Hematopoietic multipotent progenitor cell (in vitro differentiated cells): ENCODE measurements around the gene C3orf20. TPM values are rescaled to one million over a fixed set of nuclear protein-coding genes. Genes with fewer than 3 reads are reported as not detected.
A peak's percentile ranks its signal among the peaks of the same experiment; 100 is the strongest.

Experiments
- DNase-seq, 3 donors: peaks; one replicate each; pipeline ENCODE4 v3.0.0-alpha.2; 2011 to 2015; ENCODE audit warnings: low read depth in 2 of 3, low spot score in 2 of 3
- total RNA-seq: library from RNA; depleted of rRNA; stranded (reverse); fragments of >200 nt; gene quantifications from one replicate; pipeline ENCODE4 v1.2.3, GENCODE V29; 2012

Gene C3orf20
- total RNA-seq, 1 donor: under 0.01 TPM

DNA sequence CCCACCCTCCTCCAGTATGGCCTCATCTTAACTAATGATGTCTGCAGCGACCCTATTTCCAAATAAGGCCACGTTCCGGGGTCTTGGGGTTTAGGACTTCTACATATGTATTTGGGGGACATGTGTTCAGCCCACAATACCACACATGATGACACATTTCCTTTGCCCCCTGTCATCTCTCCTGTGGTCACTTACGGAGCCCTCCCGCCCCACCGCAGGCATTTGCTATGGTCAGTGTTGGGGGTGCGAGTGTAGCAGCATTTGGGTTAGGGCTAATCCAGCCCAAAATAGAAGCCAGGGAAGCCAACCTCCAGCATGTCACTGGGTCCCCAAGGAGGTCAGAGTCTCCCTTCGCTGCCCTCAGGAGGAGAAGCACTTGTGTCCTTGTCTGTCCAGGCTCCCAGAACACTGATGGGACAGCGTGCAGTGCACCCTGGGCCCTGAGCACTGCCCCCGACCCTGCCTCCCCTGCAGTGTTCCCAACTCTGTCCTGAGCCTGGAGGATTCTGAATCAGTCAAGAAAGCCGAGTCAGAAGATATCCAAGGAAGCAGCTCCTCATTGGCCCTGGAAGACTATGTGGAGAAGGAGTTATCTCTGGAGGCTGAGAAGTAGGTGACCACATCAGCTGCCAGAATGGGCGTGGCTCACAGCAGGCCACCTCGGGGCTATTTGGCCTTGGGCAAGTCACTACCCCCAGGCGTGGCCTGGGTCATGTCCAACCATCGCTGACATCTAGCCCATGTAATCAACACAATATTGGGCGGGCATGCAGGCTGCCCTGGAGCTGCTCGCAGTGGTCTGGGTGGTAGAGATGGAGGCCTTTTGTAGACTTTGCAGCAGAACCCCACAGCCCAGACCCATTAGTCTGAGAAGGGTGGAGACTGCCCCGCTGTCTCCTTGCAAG, 96.9 kb downstream of the C3orf20 start:
- DNase-seq: no peak

DNA sequence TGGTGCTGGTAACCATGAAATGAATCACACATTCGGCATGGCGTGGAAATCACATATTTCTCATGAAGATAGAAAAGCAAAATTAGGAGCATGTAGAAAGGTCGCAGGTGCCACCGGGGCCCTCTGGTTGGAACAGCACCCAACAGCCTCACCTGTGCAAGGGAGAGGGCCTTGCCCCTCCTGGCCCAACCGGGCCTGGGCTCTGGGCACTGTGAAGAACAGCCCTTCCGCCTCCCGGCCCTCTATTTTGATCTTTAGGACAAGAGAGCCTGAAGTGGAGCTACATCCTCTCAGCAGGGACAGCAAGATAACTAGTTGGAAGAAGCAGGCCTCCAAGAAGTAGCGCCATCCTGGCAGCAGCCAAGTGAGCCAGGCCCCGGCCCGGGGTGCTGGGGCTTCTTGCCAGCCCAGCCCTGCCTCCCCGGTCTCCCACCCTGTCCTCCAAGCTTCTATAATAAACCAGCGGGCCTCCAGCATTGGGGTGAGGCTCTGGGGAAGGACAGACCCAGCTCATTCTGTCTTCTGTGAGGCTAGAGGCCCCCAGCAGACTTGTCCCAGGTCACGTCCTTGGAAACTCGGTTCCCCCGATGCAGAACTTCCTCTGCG, 97.7 kb downstream of the C3orf20 start:
- no peak for DNase-seq

DNA sequence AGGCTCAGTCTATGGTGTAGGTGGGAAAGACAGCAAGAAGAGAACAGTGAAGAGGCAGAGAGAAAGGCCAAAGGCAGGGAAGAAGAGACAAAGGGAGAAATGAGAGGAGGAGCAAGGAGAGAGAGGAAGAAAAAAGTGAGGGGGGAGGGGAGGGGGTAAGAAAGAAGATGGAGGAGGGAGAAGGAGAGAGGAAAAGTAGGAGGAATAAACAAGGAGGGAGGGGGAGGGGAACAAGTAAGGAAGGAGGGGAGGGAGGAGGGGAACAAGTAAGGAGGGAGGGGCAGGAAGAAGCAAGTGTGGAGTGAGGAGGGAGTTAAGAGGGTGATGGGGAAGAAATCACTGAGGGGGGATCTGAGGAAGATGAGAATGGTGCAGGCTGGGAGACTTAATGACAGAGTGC, 98.3 kb downstream of the C3orf20 start:
- no peak for DNase-seq

DNA sequence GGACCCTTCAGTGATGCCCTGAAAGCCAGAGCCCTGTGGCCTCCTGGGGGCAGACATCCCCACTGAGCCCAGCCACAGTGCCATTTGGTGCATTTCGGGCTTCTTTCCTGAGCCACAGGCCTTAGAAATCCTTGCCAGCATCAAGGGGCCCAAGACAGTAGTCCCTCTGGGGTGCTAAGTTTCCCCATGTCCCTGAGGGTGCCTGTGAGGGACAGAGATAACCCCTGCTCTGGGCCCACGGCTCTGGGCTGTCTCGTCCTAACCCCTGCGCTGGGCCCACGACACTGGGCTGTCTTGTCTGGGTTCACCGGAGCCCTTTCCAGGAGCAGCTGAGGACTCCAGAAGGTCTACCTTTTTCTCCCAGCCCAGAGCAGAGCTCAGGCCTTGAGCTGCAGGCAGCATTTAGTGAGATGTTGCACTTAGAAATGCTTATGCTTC, 98.8 kb downstream of the C3orf20 start:
- no peak for DNase-seq

DNA sequence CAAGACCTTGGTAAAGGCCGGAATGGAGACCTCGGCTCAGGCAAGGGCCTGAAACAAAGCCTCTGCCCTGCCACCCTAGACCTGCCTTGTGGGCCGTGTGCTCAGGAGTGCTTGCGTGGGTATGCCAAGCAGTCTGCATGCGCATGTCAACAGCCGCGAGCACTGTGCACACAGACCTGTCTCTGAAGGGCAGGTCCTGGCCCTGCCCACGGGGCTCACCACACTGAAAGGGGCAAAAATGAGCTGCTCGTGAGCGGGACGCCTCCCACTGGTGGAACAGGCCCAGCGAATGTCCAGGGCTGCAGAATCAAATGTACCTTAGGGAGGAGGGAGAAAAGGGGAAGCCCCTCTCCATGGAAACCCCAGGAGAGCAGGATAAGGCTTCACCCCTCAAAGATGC, 99.5 kb downstream of the C3orf20 start:
- DNase-seq: no peak

DNA sequence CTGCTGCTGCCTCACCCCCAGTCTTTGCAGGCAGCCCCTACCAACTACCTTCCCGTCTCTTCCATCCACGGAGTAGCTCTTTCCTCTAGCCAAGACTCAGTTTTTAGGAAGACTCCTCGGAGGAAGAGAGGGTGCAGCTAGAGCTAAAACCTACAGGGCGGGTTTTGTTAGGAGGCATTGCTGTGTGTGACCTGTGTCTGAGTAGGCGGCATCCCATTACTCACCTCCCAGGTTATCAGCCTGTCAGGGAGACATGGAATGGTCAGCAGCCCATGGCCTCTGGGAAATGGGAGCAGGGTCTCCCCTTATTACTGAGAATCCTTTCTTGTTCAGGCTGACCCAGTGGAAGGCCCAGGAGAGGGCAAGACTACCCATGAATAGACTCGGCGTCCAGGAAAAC, 100.1 kb downstream of the C3orf20 start:
- no peak for DNase-seq

DNA sequence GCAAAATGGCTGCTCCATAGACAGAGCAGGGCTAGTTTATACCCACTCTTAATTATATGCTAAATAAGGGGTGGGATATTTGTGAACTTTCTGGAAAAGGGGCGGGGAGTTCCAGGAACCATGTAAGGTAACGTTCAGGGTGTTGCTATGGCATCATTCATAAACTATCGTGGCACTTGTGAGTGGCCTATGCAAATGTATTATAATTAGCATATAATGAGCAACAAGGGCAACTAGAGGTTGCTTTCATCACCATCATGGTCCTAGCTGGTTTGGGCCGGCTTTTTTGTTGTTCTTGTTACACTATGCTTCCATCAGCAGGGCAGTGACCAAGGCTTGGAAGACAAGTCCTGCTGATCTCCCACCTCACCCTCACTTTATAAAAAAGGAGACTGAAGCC, 100.6 kb downstream of the C3orf20 start:
- no peak for DNase-seq

DNA sequence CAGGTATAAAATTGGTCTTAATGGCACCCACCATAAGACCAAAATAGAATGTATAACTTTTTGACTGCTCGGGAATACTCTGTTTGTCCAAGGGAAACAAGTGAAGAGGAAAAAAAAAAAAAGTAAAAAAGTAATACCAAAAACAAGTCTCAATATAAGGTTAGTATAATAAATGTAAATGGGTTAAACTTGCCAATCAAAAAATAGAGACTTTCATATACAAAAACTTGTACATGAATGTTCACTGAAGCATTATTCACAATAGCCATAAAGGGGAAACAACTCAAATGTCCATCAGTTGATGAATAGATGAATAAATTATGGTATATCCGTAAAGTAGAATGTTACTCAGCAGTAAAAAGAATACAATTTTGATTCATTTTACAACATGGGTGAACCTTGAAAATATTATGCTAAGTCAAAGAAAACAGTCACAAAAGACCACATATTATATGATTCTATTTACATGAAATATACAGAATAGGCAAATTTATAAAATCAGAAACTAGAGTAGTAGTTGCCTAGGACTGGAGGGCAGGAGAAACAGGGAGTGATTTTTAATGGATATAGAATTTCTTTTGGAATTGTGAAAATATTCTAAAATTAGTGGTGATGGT, 104.2 kb downstream of the C3orf20 start:
- DNase-seq: no peak

DNA sequence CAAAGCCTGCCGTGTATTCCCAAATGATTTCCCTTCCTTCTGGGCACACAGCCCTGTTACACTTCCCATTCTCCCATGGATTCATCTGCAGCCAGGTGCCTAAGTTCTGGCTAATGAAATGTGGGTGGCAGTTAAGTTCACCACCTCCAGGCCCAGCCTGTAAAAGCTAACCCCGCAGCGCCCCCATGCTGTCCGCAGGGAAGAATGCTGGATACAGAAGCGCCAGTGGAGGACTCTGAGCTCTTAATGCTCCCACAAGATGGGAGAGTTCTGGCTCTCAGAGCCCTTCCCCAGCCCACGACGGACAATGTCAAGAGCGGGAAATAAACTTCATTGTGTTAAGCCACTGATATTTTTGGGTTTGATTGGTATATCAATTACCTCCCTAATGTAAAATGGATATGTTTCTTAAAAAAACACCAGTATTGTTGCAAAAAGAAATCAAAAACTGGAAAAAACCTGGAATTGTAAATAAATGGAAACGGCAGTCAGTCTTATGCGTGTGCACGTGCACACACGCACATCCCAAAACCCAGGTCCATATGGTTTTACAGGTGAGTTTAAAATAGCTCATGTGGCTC, 106.1 kb downstream of the C3orf20 start:
- peak in 2 of 3 donors; percentile 74 to 76 for DNase-seq

DNA sequence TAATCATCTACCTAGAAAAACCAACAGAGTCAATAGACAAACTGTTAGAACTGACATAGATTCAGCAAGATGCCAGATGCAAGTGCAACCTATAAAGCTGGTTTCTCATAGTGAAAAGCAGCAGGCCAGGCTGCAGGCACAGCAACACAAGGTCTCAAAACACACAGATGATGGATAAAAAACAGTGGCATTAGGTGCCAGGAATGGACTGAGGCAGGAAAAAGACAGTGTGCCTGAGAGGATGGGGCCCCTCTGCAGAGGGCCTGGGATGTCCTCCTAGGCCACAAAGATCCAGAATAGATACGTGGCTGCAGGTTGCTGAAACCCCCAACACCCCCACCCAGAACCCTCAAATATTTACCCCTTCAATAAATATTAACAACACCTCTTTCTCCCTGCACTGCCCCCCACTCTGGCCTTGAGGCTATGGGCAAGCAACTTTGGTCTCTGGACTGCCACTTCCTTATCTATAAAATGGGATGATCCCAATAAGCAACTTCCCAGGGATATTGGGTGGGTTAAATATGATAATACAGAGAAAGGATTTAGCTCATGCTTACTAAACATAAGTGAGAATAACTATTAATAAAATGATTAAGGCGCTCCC, 108.6 kb downstream of the C3orf20 start:
- DNase-seq: no peak

DNA sequence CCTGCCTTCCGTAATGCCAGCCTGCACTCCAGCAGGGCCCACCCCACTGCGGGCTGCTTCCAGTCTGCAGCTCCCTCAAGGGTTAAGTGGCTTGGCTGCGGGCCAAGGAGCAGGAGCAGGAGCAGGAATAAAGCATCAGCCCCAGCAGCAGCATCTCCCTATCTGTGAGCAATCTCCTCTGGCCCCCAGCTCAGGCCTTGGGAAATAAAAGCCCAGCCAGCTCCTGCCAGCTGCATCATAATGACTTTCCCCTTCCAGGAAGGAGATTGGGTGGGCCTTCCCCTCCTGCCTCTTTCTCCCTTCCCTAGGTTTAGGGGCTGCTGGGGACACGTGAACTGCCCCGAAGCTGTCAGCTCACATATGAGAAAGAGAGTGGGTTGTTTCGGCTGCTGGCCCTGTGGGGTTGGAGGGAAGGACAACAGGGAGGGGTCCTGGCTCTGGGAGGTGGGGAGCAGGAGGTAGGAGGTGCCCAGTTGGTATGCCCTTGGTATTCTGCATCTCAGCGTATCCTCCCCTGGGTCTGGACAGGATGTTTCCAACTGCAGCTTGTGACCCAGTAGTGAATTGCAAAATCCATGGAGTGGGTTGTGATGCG, 109.2 kb downstream of the C3orf20 start:
- no peak for DNase-seq

DNA sequence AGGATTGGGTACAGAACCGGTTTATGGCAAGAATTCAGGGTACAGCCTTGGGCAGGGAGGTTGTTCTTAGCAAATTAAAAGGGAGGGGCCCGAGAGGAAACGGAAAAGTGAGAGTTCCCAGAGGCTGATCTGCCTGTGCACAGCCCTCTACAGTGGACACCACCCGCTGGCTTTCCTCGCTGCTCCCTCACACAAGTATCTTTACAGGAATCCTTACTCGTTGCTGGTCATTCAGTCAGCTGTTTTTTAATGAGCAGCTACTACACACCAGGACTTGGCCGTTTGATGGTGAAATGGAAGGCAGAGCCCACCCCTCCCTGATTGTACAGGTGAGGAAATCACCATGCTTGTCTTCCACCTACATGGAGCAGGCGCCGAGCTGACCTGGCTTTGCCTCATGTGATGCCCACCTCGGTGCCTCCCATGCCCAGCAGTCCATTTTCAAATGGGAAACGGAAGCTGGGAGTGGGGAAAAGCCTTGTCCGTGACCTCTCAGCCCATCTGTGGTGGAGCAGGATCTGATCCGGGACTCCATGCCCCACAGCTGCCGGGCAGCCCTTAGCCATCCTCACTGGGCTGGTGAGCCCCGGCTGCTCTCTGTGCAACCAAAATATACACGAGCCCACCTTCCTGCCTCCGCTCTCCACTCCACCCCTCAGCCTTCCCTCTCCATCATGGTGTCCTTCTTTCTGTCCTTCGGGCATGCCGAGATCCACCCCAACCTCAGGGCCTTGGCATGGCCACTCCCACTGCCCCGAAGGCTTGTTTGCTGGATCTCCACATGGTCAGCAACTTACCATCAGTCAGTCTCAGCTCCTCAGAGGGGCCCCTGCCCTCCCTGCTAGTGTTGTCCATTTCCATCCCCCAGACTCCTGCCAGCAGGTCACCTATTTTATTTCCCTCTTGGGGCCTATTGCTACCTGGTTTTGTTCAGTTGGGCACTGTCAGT, 110.5 kb downstream of the C3orf20 start:
- no peak for DNase-seq

DNA sequence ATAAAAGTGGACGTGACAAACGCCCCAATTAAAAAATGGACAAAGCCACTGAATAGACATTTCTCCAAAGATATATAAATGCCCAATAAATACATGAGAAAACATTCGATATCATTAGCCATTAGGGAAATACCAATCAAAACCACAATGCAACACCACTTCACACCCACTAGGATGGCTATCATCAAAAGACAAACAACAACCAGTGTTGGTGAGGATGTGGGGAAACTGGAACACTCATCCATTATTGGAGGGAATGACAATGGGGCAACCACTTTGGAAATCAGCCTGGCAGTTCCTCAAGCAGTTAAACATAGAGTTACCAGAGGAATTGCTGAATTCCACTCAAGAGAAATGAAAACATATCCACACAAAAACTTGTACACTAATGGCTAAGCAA, 111.4 kb downstream of the C3orf20 start:
- no peak for DNase-seq

DNA sequence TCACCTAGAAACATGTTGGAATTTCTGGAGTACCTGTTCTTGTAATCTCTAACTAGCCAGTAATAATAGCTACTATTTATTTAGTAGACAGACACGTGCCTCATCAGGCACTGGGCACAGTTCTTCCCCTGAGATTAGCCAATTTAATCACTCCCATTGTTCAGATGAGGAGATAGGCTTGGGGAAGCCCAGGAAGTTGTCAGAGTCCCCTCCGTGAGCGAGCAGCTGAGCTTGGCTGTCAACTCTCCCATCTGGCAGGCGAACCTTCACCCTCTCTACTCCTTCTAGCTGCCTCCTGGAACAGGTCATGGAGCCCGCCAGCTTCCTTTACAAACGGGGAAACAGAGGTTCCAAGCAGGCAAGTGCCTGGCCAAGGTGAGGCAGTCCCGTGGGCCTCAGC, 112.7 kb downstream of the C3orf20 start:
- DNase-seq: no peak

DNA sequence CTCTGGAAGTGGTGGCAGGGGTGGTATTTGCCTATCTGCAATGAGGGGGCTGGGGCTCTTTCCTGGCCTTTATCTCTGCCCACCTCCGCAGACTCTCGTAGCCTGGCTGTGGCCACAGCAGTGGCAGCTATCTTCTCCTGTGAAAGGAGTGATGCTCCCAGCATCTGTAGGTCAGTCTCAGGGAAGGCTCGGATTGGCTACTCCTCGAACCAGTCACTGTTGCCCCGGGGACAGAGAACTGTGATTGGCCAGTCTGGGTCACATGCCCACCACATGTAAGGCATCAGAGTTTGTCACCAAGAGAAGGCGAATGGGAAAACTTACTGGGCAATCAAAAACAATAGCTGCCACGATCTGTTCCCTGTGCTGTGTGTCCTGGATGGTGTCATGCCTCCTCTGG, 113.7 kb downstream of the C3orf20 start:
- DNase-seq: no peak

DNA sequence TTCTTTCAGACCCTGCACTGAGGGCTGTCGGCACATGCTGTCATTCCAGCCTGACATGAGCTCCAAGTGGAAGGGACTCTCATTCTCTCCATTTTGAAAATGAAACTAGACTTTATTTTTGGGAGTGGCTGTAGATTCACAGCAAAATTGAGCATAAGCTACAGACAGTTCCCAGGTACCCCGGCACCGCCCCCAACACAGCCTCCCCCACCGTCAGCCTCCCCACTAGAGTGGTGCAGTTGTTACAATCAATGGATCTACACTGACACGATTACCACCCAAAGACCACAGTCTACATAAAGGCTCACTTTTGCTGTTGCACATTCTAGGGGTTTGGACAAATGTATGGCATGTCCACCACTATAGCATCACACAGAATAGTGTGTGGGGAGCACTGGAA, 114.3 kb downstream of the C3orf20 start:
- DNase-seq: no peak

DNA sequence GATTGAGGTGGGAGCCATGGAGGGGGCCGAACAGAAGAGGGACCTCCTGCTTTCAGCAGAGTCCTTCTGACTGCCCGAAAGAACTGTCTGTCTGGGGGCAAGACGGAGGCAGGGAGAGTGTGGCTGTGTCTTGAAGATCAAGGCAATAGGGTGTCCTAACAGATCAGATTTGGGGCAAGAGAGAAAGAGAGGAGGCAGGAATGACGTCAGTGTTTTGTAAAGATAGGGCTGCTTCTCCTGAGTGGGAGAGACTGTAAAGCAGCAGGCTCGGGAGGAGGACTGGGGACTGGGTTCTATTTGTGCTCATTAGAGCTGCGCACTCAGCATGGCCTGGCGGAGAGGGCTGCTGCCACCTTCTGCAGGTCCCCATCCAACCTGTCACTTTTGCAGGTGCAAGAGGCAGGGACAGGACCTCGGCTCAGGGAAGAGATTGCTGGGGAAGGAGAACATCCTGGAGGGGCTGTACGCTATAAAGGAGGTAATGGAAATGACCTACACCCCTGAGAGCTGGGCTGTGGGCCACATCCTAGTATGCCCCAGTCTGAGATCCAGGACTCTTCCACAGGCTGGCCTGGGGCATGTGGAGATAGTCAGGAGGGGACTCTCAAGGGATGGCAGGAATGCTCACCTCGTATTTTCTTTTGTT, 114.8 kb downstream of the C3orf20 start:
- no peak for DNase-seq

DNA sequence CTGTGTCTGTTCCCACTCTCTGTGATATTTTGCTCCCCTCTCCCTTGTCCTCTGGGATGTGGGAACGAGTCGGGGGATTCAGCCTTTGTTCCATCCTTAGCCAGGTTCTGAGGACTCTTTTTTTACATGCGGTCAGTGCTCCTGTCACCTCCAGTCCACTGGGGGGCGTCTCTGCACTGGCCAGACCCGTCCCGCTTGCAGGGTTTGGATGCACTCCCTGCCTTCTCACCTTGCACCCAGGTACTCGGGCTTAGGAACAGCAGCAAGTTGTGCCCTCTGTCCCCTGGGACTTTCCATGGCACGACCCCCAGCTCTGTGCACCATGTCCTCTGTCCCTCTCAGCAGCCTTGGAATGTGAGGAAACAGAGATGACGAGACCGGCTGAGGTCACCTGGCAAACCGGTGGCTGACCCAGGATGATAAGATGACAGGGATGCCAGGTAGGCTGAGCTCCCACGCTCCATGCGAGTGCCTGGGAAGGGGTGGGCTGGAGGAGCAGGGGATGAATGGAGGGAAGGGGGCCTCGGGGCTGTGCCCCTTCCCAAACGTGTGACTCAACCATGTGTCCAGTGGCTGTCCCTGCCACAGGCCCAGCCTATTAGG, 116.5 kb downstream of the C3orf20 start:
- peak in 2 of 3 donors; percentile 64 to 75 for DNase-seq

DNA sequence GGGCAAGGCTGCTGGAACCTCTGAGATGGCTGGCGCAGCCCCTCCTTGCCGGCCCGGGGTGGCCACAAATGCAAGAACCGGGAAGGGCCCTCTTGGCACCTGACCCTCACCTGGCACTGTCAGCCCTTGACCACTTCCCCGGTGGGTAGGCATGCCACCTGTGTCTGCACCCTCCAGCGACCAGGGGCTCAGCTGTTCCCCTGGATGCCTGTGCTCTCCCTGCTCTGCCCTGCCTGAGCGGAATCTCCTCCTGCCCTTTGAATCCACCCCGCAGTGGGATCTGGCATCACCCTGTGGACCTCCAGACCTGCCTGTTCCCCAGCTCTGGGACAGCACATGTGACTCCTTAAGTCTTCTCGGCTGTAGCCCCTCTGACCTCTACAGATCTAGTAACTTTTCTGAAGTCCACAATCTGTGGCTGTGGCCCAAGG, 117.8 kb downstream of the C3orf20 start:
- DNase-seq: no peak
